ENCODE measurements around the gene JADE2.

The JADE2 gene

DNA sequence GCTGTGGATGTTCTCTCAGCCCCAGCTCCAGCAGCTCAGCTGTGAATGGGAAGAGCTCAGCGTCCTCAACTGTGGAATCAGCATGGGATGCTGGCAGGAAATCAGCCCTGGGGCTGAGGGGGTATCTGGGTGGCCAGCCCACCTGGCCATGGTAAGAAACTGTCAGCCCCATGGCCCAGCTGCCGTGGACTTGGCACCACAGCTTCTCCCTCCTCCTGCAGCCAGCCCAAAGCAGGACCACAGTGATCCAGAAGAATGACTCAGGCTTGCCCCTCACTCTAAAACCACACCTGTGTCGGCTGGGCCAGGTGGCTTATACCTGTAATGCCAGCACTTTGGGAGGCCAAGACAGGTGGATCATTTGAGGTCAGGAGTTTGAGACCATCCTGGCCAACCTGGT, 59.2 kb downstream of the JADE2 start:
- in situ Hi-C loops (cut with HindIII; ENCODE audit: low sequenced_read_pairs), result no loop called here
- TF ChIP-seq CTCF (IDR thresholded peaks at IDR 0.05; ENCODE audit: low read depth, low read length, missing control alignments), result no peak
- H3K4me3 ChIP-seq (ENCODE audit: low read depth, low read length), result no peak overlapping the region
- no peak for DNase-seq (ENCODE audit: low read depth)

GRCh38 chr5:134585966-134586365, 60.5 kb downstream of the JADE2 start:
- in situ Hi-C loops (cut with HindIII; ENCODE audit: low sequenced_read_pairs), result no loop called here
- TF ChIP-seq CTCF (IDR thresholded peaks at IDR 0.05; ENCODE audit: low read depth, low read length, missing control alignments), result no peak
- no peak for DNase-seq (ENCODE audit: low read depth)
- H3K4me3 ChIP-seq (ENCODE audit: low read depth, low read length), result no peak overlapping the region

DNA sequence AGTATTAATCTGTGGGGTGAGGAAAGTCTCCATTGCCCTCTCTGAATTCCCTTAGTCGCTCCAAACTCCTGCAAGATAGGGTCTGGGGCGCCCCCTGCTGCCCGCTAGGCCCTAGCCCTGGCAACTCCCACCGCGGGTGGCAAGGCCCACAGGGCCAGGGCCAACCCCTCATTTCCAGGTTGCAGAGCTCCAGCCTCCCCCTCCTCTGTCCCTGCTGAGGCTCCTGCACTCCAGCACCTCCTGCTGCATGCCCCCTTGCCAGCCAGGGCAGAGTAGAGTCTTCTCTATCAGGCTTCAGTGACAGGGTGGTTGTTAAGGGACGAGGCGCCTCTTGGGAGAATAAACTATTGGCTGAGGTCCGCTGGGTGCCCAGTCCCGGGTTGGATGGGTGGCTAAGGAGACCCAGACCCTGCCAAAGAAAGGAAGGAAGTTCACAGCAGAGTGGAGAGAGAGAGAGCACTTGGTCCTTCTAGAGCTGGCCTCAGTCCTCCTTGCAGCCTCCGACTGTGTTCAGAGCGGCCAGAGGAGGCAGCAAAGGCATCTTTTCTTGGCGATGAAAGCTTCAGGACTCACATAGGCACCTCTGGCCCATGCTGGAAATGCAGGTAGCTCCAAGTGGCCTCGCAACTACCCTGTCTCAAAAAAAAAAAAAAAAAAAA, 61.5 kb downstream of the JADE2 start:
- in situ Hi-C loops (cut with HindIII; ENCODE audit: low sequenced_read_pairs), result no loop called here
- H3K4me3 ChIP-seq (ENCODE audit: low read depth, low read length), result no peak overlapping the region
- peak; percentile 82 for TF ChIP-seq CTCF (IDR thresholded peaks at IDR 0.05; ENCODE audit: low read depth, low read length, missing control alignments)
- peak; percentile 59 for DNase-seq (ENCODE audit: low read depth)

DNA sequence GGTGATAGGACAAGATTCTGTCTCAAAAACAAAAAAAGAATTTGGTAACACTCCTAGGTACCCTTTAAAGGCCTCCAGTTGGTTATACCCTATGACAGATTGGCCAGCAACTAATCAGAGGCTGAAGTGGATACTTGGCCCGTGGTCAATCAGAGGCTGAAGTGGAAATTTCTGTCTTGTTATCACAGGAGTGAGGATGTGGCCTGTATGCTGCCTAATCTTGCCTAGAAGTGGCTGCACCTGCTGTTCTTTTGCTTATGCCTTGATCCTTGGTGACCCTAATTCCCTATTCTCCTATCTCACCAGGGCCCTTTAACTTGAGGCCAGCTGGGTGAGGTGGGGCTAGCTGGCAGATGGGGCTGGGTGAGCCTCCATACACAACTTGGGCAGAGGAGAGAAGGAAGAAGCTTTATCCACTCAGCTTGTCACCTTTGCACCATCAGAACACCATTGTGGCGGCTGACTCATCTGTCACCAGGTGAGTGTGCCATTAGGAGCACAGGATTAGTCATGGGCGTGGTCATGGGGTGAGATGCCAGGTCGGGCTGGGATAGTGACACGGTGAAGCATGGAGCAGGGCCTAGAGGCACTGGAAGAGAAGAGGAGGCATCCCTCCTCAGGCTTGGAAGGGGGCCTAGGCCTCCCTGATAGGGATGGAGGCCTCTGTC, 65.7 kb downstream of the JADE2 start:
- in situ Hi-C loops (cut with HindIII; ENCODE audit: low sequenced_read_pairs), result loop anchor here (5.0 kb wide), 2 partner anchors 69 to 86 kb away; no protein-coding TSS in a partner anchor
- no peak overlapping the region for H3K4me3 ChIP-seq (ENCODE audit: low read depth, low read length)
- no peak for TF ChIP-seq CTCF (IDR thresholded peaks at IDR 0.05; ENCODE audit: low read depth, low read length, missing control alignments)
- no peak for DNase-seq (ENCODE audit: low read depth)

- in situ Hi-C loops (cut with HindIII; ENCODE audit: low sequenced_read_pairs), result loop anchor here (5.0 kb wide), 2 partner anchors 70 to 85 kb away; no protein-coding TSS in a partner anchor
- no peak for DNase-seq (ENCODE audit: low read depth)
- no peak for TF ChIP-seq CTCF (IDR thresholded peaks at IDR 0.05; ENCODE audit: low read depth, low read length, missing control alignments)
- no peak overlapping the region for H3K4me3 ChIP-seq (ENCODE audit: low read depth, low read length)
These were observed 66.8 kb downstream of the JADE2 start for GRCh38 chr5:134592141-134592746.

GRCh38 chr5:134594336-134594735, 68.9 kb downstream of the JADE2 start:
- DNase-seq (ENCODE audit: low read depth), result no peak
- in situ Hi-C loops (cut with HindIII; ENCODE audit: low sequenced_read_pairs), result loop anchor here (5.0 kb wide), 2 partner anchors 72 to 83 kb away; no protein-coding TSS in a partner anchor
- no peak for TF ChIP-seq CTCF (IDR thresholded peaks at IDR 0.05; ENCODE audit: low read depth, low read length, missing control alignments)
- no peak overlapping the region for H3K4me3 ChIP-seq (ENCODE audit: low read depth, low read length)

Data from astrocyte of the cerebellum (primary cell).